OCI-M1 (cell line): ENCODE results near the gene HSD11B2.
A peak's percentile ranks its signal among the peaks of the same experiment; 100 is the strongest.

Experiments
- DNase-seq: peaks from one replicate; lab custom pipeline; 2025; lab: John Stamatoyannopoulos, UW

HSD11B2 gene

GRCh38 chr16:67435758-67436164, 4.8 kb downstream of the HSD11B2 start:
- no peak for DNase-seq

- DNase-seq: no peak
These were observed 5.8 kb downstream of the HSD11B2 start for GRCh38 chr16:67436640-67437193.

GRCh38 chr16:67437513-67437912, 6.6 kb downstream of the HSD11B2 start:
- DNase-seq: no peak

DNA sequence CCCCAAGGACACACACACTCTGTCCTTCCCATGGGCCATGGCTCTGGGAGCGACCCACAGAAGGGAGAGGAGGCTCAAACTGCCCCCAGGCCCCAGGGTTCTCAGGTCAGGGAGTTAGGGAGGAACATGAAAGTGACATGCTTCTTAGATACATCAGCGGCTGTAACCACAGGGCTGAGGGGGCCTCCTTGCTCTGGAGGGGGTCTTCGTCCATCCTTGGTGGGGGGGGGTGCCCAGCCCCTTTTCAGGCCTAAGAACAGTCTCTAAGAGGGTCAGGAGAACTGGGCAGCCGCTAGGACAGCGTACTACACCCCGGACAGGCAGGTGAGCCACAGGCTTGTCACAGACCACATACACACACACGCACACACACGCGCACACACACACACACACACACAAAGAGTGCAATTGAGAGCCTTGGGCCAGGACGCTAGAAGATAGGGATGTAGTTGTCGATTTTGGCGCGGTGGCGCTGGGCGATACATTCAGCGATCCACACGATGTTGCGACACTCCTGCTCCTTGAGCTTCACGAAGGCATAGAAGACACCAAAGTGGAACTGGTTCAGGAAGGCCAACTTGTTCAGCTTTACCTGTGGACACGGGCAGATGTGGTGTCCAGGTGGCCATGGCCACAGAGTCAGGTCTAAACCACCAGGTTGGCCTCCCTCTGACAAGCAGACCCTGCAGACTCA, 7.3 kb downstream of the HSD11B2 start:
- DNase-seq: no peak

GRCh38 chr16:67438824-67439393, 8.0 kb downstream of the HSD11B2 start:
- DNase-seq: no peak

- no peak for DNase-seq
These were observed 10.4 kb downstream of the HSD11B2 start for GRCh38 chr16:67441271-67441753.

- no peak for DNase-seq
These were observed 11.0 kb downstream of the HSD11B2 start for GRCh38 chr16:67441907-67442306.

- DNase-seq: no peak
These were observed 11.8 kb downstream of the HSD11B2 start for GRCh38 chr16:67442581-67443255.

DNA sequence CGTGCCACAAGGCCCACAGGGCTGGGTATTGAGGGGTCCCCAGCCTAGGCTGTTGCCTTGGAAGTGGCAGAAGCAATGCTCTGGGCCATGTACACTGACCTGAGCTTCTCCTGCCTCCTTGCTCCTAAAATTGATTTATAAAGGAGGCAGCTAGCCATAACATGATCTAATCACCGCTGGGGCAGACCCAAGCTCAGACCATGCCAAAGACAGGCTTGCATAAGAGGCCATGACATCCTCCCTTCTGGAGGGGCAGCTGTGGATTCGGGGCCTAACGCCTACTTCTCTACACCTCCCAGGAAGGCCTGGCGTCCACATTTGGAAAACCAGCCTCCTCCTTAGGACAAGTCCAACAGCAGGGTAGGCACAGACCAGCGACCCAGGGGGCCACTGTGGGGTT, 12.3 kb downstream of the HSD11B2 start:
- DNase-seq: no peak

DNA sequence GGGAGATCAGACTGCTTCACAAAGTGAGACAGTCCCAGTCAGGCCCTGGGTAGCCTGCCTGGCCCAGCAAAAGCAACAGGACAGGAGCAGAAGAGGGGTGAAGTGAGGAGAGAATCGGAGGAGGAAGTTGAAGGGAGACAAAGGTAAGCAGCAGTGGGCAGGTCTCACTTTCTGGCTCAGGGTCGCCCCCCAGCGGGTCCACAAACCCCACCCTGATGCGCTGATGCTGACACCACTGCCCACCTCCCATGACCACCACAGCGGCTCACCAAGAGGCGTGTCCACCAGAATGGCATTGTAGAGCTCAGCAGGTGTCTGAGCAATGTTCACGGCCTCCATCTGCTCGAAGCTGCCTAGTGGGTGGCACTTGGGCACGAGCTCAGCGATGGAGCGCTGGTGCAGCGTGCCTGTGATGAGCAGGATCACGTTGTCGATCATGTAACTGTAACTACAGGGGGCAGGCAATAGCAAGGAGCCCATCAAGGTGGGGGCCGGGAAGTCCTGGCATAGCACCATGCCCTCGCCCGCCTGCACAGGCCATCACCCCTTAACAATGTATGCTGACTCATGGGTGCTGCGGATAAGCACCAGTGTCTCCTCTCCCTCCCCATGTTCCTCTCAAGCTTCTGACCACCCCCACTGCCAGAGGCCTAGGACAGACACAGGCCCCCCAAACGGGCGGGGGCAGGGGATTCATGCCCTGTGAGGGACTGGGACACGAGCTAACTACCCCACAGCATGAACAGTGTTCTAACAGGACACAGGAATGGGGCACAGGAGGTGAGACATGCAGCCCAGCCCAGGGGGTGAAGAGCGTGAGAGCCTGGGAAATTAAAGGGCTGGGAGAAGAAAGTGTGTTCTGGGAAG, 13.6 kb downstream of the HSD11B2 start:
- DNase-seq: no peak

- DNase-seq: no peak
These were observed 14.2 kb downstream of the HSD11B2 start for GRCh38 chr16:67445126-67445426.

- no peak for DNase-seq
These were observed 14.6 kb downstream of the HSD11B2 start for GRCh38 chr16:67445441-67445912.

- no peak for DNase-seq
These were observed 15.3 kb downstream of the HSD11B2 start for GRCh38 chr16:67445913-67446907.

GRCh38 chr16:67446968-67447507, 16.1 kb downstream of the HSD11B2 start:
- DNase-seq: no peak

- DNase-seq: peak; percentile 72
These were observed 16.7 kb downstream of the HSD11B2 start for GRCh38 chr16:67447508-67448076.

- DNase-seq: no peak
These were observed 17.7 kb downstream of the HSD11B2 start for GRCh38 chr16:67448580-67448979.

DNA sequence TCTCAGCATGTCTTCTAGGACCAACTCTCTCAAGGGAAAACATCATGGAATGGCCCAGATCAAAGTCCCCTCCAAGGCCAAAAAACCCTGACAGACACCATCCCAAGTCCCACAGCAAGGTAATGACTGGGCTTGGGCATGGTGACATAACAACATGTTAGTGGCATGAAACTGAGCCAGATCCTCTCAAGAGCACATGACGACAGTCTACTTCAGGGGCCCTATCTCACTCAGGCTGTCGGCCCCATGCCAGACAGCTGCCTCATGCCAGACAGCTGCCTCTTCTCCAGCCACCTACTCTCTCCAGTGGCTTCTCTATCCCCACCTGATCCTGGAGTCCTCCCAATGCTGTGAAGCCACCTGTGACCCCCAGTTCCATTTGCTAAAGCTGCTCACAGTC, 18.4 kb downstream of the HSD11B2 start:
- no peak for DNase-seq

DNA sequence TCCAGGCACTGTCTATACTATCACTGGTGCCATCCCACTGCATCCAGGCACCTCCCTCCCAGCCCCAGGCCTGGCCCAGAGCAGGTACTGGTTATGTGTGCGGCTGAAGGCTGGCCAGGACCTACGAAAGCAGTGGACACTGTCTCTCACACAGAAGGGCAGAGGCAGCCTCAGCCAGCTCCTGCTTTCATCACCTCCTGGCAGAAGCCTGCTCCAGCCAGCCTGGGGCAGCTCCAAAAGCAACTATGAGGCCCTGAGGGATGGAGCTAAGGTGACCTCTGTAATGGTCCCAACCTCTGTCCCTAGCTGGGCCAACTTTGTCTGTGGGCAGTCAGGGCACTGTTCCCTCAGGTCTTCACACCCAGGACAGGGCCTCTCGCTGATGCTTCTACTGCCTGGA, 18.8 kb downstream of the HSD11B2 start:
- DNase-seq: no peak

DNA sequence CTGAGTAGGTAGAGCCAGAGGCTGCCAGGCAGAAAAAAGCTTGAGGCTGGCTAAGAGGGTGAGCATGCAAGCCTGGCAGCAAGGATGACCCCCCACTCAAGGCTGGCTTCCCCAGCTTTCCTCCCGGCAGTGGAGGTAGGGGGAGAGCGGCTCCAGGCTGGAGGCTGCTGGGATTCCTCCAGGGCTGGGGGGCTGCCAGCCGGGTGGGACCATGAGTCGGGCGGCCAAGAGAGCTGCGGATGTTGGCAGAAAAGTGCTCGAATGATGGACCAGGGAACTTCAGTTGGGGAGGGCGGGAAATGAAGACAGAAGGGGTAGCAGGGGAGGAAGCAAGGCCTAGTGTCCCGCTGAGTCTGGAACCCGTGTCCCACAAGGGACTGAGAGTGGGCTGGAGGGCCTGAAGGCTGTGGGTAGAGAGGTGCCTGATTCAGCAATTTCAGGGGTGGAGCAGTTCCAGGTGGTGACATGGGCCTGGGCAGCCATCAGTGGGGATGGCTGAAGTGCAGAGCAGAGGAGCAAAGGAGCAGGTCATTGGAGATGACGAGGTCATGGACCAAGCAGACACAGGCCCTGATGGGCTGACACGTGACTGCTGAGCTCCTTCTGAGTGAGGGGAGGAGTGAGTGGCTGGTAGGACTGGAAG, 20.3 kb downstream of the HSD11B2 start:
- DNase-seq: no peak
